GM21360 (cell line): ENCODE data around the gene TSHZ1.

ENCODE experiments used
- ATAC-seq: cut with Tn5 transposase; IDR thresholded peaks from one replicate; pipeline ENCODE4 v1.9.1; 2021; ENCODE audit warnings: mild to moderate bottlenecking, moderate library complexity; ENCODE audit not compliant: unreplicated experiment

TSHZ1 gene

DNA sequence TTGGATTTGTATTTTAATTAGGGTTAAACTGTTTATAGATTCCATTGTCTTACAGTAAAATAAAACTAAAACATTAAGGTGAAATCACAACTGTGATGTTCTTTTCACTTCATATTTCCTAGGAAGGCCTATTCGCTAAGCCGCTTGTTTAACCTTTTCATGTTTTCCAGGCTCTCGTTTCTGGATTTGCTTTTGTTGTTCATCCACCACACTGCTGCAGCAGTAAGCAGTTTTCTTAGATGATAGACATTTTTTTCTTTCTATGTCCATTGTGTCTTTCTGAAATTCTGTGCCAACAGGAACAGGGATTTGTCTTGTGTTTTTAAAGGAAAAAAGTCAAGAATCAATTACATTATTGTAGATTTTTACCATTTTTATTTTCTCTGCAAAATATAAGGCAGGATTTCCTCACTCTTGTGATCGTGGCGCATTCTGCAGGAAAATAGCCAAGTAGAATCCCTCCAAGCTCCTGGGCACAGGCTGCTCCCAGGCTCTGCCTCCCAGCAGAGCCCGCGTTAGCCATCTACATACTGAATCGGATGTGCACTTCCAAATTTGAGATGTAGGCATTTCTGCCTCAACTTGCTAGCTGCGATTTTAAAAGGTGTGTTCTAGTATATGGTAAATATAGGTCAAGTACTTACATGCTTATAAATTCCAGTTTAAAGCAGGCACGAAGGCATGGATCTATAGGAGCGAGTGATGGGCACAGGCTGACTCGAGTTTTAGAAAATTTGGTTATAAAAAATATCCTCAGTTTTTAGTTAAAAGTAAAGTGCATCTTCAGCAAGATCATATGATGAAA is 10.2 kb downstream of the TSHZ1 start:
- ATAC-seq, result no peak

DNA sequence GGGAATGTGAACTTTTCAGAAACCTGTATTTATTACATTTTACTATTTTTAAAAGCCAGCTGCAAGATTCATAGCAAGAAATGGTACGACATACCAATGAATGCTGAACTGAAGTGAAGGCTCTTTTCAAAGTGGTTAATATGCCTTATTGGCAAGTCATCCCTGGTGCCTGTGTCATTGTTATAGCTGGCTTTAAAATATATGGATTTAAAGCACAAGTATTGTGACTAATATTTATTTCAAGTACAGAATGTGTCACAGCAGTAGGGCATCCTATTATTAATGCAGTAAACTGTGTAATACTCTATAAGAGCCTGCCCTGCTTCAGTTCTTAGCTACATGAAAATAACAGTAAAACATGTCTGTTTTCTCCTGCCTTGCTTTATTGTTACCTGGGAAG is 10.8 kb downstream of the TSHZ1 start:
- no peak for ATAC-seq

DNA sequence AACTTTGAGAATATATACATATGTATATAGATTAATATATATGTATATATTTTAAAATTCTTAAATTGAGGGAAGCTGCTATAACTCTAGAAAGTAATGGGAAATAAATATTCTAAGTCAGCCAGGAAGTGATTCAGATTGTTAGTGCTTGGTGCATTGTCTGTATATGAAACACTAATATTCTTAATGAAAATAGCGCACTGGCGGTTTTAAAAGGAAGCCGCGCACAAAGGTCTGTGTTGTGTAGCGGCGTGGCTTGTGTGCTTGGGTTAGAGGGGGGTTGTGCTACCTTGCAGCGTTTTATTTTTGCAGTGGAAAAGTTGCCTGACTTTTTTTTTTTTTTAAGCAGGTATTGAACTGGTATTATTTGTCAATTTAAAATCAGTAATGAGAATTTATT is 11.3 kb downstream of the TSHZ1 start:
- ATAC-seq, result no peak

DNA sequence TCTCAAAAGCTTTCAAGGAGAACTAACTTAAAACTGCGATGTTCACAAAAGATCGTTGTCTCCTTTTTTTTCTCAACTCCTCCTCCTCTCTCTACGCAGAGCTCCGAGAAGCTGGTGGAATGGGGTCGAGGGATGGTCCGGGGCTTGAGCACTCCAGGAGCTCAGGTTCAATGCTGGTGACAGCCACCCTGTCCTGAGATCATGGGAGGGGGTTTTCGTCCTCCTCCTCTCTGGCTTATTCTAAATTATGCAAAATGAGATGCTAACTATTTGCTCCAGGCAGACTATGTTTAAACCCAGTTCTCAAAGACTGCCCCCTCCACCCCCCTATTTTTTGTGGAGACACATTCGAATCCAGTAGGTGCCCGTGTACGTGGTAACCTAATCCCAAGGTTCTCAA is 11.8 kb downstream of the TSHZ1 start:
- ATAC-seq, result no peak

DNA sequence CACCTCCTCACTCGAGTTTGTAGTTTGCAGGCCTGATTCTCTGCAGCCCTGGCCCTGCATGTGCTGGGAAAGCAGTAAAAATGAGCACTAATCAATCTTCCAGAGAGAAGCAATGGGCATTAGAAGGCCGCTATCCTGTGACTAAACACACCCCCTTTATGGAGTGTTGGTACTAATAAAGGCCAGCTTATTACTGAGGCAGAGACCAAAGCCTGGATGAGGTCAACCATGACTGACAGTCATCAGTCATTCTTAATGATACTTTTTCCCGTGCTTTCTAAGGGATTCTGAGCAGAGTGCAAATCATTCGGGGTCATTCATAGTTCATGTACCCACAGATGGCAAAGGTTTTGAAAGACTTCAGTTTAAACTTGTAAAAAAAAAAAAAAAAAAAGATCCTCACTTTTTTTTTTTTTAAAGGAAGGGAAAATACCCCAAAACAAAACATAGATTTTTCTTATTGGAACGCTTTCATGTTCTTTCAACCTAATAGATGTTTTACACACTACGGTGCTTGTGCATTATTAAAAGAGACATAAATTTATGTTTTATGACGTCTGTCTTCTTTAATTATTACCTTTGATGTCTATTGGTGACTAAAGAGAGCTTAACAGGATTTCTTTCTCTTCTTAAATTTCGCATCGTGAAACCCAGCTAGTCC is 13.2 kb downstream of the TSHZ1 start:
- no peak for ATAC-seq

DNA sequence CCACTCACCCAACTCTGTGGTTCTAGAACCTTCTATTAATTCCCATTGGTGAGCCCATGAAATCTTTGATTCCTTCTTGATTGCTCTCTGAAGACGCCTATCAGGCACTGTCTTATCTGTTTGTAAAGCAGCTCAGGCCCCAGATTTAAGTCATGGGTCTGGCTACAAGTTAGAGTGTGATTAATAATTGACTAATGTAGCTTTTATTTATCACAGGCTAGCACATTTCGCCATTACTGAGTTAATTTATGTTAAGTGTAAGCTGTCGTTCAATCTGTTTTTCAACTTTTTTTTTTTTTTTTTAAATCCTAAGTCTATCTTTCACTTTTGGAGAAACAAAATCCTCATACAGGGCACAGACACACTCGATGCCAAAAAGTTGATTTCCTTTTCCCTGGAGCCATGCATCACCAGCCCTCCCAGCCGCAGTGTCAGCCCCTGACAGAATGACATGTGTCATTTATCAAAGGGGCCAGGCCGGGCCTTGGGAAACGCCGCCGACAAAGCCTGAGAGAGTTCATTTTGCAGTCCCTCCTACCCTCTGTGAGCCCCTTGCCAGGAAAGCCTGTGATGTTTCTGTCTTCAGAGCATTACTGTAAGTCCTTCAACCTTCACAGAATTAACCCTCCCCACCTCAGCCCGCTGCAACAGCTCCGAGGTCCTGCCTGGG is 15.8 kb downstream of the TSHZ1 start:
- no peak for ATAC-seq

DNA sequence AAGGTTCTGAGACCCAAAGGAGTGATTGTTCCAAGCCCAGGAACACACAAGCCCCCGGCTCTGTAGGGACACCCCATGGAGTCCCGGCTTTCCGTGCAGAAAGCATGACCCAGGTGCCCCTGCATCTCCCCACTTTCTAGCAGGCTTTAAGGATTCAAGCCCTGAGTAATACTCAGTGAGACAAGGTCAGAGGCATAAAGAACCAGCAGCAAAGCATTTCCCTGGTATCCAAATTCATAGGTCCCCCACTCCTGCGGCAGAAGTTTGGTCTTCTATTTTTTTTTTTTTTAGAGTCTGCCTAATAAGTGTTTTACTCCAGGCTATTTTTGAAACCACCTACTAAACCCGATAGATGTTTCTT is 16.3 kb downstream of the TSHZ1 start:
- no peak for ATAC-seq

DNA sequence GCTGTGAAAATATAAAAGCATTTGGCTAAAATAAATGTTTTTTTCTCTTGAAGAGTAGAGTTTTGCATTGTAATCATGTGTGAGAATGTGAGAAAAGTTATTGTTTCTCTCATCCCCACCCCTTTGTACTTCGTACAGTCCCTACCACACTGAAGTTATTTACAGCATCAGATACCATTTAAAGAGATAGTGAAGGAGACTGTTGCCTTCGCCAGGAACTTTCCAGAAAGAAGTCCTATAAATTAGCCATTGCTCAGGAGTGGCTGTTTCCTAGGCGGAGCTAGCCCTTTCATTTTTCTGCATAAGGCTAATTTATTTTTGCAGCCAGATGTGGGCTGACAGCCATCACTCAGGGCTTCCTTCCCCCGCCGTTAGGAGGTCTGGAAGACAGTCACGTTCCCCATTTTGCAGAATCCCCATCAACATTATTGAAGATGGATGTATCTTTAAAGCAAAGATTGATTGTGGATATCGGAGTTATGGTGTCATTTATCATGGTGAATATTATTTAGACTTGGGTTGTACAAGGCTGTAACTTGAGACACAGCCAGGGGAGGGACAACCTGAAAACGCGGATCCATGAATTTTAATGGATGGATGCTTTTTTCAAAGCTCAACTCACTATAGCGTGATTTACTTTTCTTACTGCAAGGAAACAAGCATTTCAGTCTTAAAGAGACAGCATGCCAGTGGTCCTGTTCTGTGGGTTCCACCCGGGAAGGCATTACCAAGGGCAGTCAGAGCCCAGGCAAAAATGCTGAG is 17.1 kb downstream of the TSHZ1 start:
- ATAC-seq, result no peak

DNA sequence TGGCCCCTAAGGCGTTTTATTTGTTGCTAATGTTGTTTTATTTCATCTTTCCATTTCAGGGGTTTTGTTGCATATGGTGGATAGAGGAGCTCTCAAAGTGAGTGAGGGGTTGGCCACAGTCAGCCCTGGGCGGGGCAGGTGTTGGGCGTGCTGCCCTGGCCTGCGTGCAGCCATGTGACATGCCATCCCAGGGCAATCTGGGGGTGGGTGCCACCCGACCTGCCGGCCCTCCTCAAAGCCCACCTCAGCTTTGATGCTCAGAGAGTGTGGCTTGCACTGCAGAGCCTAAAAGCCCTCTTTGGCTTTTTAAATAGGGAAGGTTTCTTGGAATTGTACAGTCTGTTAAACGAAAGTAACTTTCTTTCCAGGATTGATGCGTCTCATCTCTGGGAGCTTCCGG is 18.4 kb downstream of the TSHZ1 start:
- ATAC-seq, result no peak

DNA sequence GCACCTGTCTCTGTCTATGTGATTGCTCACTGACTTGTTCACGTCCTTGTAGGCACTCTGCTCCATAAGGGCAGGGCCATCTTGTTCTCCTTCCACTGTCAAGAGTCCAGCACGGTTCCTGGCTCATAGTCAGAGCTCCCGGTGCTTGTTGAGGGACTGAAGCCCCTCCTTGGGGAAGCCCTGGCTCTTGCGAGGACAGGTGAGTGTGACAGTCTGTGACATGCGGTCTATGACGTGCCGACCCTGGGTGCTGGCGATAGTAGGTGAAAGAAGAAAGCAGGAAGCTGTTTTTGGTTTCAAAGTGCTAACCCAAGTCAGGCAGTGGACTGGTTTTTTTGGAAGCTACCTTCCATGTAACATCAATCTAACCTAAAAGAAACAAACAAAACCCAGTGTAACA is 18.8 kb downstream of the TSHZ1 start:
- ATAC-seq, result no peak

DNA sequence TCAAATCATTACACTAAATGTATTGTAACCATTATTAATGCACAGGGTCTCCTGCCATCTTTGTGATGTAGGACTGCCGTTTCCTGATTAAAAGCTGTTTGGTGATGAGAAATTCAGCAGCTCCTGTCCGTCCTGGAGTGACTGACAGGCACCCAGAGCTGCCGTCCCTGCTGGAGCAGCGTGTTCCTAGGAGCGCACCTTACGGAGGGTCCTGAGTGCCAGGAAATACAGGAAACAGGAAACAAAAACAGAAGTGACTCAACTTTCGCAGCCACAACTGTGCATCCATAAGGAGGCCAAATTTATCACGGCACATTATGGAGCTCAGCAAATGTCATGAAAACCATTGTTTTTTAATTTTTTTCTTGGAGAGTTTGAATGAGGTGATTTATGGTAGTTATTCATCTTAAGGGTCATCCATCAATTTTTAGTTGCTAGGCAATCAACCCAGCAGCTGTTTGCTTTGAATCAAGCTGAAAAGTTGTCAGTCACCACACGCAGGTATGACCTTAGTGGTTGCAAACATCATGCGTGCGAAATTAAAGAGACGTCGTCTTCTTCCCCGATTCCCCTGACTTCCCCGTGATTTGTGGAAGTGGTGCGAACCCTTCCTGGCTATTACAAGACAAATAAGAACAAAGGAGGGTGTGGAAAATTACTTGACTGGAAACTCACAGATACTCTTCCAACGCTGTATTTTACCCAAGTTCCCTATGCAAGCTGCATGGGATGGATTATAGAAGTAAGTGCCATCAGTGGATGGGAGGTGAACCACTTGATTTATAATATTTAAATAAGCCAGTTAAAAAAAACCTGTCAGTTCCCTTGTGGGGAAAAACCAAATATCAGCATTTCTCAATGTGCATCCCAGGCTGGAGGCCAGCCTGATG is 19.8 kb downstream of the TSHZ1 start:
- no peak for ATAC-seq

DNA sequence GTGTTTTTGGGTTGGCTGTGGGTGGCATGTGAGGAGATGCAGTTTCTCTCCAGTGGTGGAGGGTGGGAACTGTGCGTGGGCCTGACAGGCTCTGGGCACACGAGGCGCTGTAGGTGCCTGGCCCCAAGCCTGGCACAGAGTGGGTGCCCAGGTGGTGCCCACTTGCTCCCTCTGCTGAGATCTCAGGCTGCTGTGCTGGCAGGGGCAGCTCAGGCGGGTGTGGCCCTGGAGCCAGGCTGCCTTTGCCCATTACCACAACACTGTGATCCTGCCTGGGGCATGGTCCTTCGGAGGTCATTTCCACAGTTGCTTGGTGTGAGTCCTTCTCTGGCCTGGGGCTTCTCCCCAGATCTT is 20.4 kb downstream of the TSHZ1 start:
- no peak for ATAC-seq

DNA sequence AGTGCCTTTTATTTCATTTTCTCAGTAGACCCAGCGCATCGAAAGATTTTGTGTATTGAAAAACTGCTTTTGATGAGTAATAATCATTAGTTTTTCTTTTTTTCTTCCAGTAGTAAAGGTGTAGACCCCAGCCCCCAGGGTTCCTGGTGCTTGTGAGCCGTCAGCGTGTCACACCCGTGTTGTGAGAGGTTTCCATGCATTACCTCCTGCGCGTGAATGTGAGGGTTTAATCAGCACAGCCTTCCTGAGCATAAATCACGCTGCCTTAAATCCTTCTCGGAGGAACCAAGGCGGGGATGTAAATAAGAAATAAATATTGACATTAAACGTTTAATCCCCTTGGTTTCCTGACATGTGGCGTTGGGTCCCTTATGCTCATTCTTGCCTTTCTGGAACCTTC is 24.3 kb downstream of the TSHZ1 start:
- no peak for ATAC-seq

DNA sequence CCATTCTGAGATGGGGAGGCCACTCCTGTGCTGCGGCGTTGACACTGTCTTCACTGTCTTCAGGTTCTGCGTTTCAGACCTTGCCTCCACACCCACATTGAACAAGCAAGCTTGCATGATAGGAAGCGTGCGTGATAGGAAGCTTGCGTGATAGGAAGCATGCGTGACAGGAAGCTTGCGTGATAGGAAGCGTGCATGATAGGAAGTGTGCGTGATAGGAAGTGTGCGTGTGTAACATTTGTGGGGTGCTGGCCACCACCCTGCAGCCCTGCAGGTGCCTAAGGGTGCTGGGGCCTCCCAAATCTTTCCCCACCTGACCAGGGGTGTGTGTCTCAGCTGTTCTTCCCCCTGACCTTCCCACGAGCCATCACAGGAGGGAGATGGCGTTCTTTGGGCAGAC is 25.3 kb downstream of the TSHZ1 start:
- ATAC-seq, result no peak

DNA sequence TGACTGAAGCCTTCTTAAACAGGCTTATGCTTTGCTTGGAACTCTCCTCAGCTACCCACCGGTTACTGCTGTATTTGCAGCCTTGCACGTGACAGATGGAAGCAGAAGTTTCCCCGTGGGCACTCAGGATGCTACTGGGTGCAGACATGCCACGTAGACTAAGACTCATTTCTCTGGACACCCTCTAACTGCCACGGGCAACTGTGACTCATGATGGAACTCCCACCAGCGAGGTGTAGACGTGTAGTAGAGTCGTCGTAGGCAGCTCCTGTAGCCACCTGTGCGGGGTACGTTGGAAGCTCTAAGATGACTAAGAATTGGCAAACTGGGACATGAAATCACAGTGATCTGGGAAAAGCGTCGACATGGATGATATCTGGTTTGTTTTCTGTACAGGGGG is 27.5 kb downstream of the TSHZ1 start:
- no peak for ATAC-seq

DNA sequence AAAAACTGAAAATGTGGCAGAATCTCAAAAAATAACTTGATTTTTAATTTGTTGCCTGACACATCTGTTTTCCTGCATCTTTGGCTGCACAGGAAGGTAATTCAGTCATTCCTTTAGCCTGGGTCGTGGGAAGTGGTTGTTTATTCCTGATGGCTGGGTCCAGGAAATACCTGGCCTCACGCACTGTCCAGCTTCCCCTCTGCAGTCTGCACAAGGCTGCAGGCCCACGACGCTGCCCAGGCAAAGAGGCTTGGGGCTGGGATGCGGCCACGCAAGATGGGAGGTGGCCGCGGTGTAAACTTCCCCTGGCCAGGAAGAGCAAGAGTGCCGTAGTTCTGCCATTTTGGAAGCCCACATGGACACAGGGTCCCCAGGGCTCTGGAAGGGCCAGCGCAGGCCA is 28.2 kb downstream of the TSHZ1 start:
- no peak for ATAC-seq

DNA sequence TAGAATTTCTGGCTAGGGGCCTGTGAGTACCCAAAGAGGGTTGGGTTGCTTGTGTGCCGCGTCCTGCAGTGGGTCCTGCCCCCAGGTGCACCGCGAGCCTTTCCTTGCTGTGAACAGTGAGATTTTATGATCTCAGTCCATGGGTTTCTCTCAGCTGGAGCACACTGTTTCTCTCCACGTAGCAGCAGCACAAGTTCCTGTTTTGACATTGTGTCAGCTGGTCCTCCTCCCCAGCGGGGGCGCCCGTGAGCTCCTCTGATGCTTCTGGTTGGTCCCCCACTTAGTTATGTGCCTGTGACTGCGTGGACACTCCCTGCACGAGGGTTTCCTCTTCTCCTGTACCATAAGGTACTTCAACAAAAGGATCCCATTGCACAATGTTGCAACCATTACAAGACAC is 29.8 kb downstream of the TSHZ1 start:
- no peak for ATAC-seq

DNA sequence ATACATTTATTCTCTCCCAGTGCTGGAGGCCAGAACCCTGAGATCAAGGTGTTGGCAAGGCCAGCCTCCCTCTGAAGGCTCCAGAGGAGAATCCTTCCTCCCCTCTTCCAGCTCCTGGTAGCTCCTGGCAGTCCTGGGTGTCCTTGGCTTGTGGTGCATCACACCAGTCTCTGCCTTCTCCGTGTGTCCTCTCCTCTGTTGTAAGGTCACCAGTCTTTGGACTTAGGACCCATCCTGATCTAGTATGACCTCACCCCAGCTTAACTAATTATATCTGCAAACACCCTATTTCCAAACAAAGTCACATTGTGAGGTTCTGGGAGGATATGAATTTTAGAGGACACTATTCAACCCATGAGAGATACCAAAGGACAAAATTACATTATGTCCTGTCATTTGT is 31.1 kb downstream of the TSHZ1 start:
- ATAC-seq, result no peak

DNA sequence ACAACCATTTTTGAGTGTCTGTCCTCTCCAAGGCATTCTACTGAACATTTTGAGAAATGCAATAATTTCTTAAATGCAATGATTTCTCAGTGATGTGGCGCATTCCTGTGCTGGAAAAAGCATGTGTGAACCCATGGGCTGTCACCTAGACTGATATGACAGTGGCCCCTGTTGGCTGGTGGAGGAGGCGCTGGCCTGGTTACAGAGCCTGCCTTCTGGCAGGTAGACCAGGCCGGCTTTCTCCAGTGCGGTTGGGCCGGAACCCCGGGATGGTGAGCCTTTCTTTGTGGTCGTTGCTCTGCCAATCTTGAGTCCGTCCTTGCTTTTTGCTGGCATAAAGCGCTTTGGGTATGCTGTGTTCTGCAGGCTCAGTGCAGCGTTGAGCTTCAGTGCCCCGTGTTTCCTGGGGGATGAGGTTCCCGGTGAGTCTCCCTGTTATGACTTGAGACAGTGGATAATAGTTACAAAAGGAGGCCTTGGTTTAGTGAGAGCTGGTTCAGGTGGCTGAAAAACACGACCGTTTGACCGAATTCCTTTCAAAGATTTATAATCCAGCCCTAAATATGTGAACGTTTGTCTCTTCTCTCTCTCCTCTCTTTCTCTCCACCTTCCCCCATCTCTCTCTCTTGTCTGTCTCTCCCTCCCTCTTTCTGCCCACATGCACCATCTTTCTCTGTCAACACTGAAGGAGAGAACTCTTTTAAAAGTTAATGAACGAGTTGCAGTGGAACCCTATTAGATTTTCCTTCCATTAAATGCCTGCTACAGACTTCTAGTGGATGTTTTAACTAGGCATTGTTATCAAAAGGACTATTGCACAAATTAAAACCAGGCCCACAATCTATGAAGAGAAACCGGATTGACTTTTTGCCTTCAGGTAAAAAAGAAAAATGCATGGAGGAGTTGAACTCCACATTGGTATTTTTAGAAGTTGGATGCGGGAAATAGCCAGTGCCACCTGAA is 34.0 kb downstream of the TSHZ1 start:
- no peak for ATAC-seq
